Kidney (tissue), 14 donors: ENCODE data around the gene EBF4. TPM values are rescaled to one million over a fixed set of nuclear protein-coding genes. Genes with fewer than 3 reads are reported as not detected.
"Not testable (repeated sequence)": the region's sequence is repeated elsewhere in the genome, so short reads cannot be mapped to it uniquely, and the experiment has no call there.

Experiments
- DNase-seq, 5 donors: peaks; one replicate each; pipeline ENCODE4 v3.0.0-alpha.2; 2013 to 2020
- FAIRE-seq: peaks from 2 replicates; lab custom pipeline; 2012; peaks lifted over from hg19 to GRCh38; lab: Jason Lieb, UNC
- H3K27ac ChIP-seq, 2 donors: one replicate each; pipeline ENCODE4 v1.7.0; 2013; ENCODE audit warnings: low read depth in 2 of 2, low read length in 2 of 2, inconsistent platforms in 1 of 2
- H3K27me3 ChIP-seq: one replicate; pipeline ENCODE4 v1.7.1; 2013; ENCODE audit warnings: low read length, inconsistent platforms; ENCODE audit not compliant: control insufficient read depth, insufficient read depth
- H3K36me3 ChIP-seq, 3 donors: one replicate each; pipeline versions ENCODE4 v1.7.0 to v1.7.1; 2013; ENCODE audit warnings: low read length in 3 of 3, control low read depth in 1 of 3, inconsistent platforms in 1 of 3; ENCODE audit not compliant: insufficient read depth in 3 of 3, control insufficient read depth in 2 of 3
- H3K4me1 ChIP-seq, 3 donors: one replicate each; pipeline versions ENCODE4 v1.7.0 to v1.7.1; 2013; ENCODE audit warnings: low read length in 3 of 3, inconsistent platforms in 1 of 3, low read depth in 1 of 3; ENCODE audit not compliant: control insufficient read depth in 2 of 3, insufficient read depth in 2 of 3
- H3K4me3 ChIP-seq, 3 donors: one replicate each; pipeline versions ENCODE4 v1.7.0 to v1.8.1; 2013; ENCODE audit warnings: low read length in 3 of 3, control low read depth in 1 of 3, inconsistent platforms in 1 of 3
- H3K9ac ChIP-seq, 3 donors: one replicate each; pipeline versions ENCODE4 v1.7.0 to v1.7.1; 2013; ENCODE audit warnings: low read length in 3 of 3, control low read depth in 1 of 3, inconsistent platforms in 1 of 3
- H3K9me3 ChIP-seq, 3 donors: one replicate each; pipeline versions ENCODE4 v1.7.0 to v1.7.1; 2013; ENCODE audit warnings: low read length in 3 of 3, control low read depth in 1 of 3, inconsistent platforms in 1 of 3; ENCODE audit not compliant: control insufficient read depth in 2 of 3, insufficient read depth in 1 of 3
- intact Hi-C: fragments of 100-400 bp; cut with DNase I; formaldehyde crosslinking; loops from one replicate; pipeline ENCODE4 v1.11.1; 2022
- polyA plus RNA-seq: library from polyadenylated mRNA; stranded (reverse); fragments of 350-450 nt; fragmentation: Illumina TruSeq; extraction: RNeasy Lipid Tissue Mini Kit (QIAGEN cat#74804); gene quantifications from one replicate; pipeline ENCODE4 v1.2.3, GENCODE V29; 2014; ENCODE audit warnings: low read depth, low replicate concordance; ENCODE audit not compliant: insufficient read depth
- total RNA-seq: library from RNA; stranded (reverse); fragmentation: NEBNext Ultra II Directional; extraction: Animal tissue kit (Norgen Biotek cat#: 25700); gene quantifications from one replicate; pipeline ENCODE4 v1.2.1, GENCODE V29; 2021
- TF ChIP-seq, protein P1 (sequence below): IDR thresholded peaks from 3 replicates; pipeline ENCODE4 v1.5.1; 2012; ENCODE audit warnings: mild to moderate bottlenecking, moderate library complexity, borderline replicate concordance; ENCODE audit not compliant: insufficient read depth; ENCODE audit errors: extremely low read depth
- donor health status: control.
- donor health status: control.
- donor health status: control.
- donor health status: control.
- donor health status: control.
- donor health status: DM: yes; HTN: yes; CAD: no.
- donor health status: Normal renal cell carcinoma (clear cell type).

EBF4 gene
- total and polyA plus RNA-seq, 2 donors from 2014 or later: 8.8 to 10.2 TPM

DNA sequence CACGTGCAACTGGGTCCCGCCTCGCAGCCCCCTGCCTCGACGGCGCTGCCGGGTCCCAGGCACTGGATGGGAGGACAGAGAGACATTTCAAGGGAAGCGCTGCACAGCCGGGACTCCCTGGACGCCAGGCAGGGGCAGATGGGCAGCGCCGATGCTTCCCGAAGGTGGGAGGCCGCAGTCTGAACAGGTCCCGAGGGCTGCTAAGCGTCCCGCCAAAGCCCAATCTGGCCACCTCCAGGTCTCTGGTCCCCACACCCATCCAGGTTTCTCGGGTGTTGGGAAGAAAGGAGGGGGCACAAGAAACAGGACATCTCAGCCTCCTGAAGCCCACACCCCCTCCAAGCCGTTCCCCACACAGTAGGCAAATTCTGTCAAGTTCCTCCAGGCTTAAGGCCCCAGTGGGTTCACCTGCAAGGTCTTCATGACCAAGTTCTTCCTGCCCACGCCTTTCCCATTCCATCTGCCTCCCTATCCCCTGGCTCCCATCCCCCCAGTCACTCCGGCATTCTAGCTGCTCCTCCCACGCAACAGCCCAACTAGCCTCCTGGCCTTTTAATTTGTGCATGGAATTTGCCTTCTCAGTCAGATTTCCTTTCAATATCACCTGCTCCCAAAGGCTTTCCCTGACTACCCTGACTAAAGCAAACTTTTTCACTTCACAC lies 113.2 kb downstream of the EBF4 start:
- Histone ChIP-seq H3K27ac (no peak overlapping the region), H3K27me3 (peaks cover 5% of the 10 kb centered on the region), H3K4me3 (peak overlapping the region in 1 of 3 donors; percentile 26), H3K9ac (no peak overlapping the region), H3K9me3 (no peaks in the 10 kb centered on the region), H3K4me1 (peaks cover 0 to 3% (median 0%) of the 10 kb centered on the region in 3 donors), H3K36me3 (no peaks in the 10 kb centered on the region)
- no peak for FAIRE-seq
- TF ChIP-seq, protein P1, sequence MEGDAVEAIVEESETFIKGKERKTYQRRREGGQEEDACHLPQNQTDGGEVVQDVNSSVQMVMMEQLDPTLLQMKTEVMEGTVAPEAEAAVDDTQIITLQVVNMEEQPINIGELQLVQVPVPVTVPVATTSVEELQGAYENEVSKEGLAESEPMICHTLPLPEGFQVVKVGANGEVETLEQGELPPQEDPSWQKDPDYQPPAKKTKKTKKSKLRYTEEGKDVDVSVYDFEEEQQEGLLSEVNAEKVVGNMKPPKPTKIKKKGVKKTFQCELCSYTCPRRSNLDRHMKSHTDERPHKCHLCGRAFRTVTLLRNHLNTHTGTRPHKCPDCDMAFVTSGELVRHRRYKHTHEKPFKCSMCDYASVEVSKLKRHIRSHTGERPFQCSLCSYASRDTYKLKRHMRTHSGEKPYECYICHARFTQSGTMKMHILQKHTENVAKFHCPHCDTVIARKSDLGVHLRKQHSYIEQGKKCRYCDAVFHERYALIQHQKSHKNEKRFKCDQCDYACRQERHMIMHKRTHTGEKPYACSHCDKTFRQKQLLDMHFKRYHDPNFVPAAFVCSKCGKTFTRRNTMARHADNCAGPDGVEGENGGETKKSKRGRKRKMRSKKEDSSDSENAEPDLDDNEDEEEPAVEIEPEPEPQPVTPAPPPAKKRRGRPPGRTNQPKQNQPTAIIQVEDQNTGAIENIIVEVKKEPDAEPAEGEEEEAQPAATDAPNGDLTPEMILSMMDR: no peak
- DNase-seq: peak; percentile 50 to 93 (median 87)
- intact Hi-C loops: no loop called here

DNA sequence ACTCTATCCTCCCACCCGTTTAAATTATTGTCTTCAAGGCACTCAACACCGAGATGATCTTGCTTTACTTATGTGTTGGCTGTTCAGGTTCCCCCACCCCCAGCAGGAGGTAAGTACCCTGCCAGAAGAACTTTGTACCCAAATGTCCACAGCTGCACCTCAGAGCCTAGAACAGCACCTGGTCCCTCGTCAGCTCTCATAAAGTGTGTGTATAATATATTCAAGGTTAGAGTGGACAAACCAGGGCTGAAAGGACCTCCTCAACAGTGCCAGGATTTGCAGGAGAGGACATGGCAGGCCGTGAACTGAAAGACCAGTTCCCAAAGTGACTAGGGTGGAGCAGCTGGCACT lies 113.7 kb downstream of the EBF4 start:
- Histone ChIP-seq H3K4me3 (no peak overlapping the region), H3K36me3 (no peaks in the 10 kb centered on the region), H3K4me1 (peaks cover 0 to 3% (median 0%) of the 10 kb centered on the region in 3 donors), H3K9me3 (no peaks in the 10 kb centered on the region), H3K9ac (no peak overlapping the region), H3K27ac (no peak overlapping the region), H3K27me3 (peaks cover 5% of the 10 kb centered on the region)
- FAIRE-seq: no peak
- TF ChIP-seq, protein P1: no peak
- no peak for DNase-seq
- intact Hi-C loops: no loop called here

DNA sequence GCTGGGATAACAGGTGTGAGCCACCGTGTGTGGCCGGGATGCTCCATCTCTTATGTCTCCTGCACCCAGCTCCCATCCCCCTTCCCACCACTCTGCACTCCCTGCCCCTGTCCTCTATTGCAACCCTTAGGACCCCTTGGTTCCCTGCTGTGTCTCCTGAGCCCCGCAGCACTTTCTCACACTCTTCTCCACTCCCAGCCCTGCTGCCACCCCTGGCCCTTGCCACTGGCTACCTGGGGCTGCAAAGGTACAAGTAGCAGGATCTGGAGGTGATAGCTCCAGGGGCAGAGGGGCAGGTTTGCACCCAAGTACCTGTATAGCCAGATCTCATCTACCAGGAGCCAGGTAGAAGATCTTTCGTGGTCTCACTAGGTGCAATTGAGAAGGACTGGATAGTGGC lies 114.4 kb downstream of the EBF4 start:
- DNase-seq (peak in 1 of 5 donors; percentile 34), FAIRE-seq (no peak)
- no peaks in the 10 kb centered on the region for H3K36me3 ChIP-seq
- H3K27ac ChIP-seq: no peak overlapping the region
- intact Hi-C loops: no loop called here
- H3K9me3 ChIP-seq: peaks cover 0 to 3% (median 0%) of the 10 kb centered on the region in 3 donors
- H3K4me3 ChIP-seq: no peak overlapping the region
- H3K27me3 ChIP-seq: peaks cover 5% of the 10 kb centered on the region
- TF ChIP-seq, protein P1: no peak
- peaks cover 0 to 3% (median 0%) of the 10 kb centered on the region in 3 donors for H3K4me1 ChIP-seq
- no peak overlapping the region for H3K9ac ChIP-seq

DNA sequence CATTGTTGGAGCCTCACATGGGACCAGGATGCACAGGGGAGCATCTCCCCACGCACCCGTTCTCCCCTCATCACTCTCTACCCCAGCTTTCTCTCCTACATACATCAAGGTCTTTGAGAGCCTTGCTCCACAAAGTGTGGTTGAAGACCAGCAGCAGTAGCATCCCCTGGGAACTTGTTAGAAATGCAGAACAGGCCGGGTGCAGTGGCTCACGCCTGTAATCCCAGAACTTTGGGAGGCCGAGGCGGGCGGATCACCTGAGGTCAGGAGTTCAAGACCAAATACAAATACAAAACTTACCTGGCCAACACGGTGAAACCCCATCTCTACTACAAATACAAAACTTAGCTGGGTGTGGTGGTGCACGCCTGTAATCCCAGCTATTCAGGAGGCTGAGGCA lies 115.3 kb downstream of the EBF4 start:
- H3K27ac ChIP-seq, H3K4me1 ChIP-seq, H3K27me3 ChIP-seq, intact Hi-C loops, H3K36me3 ChIP-seq, FAIRE-seq, H3K9ac ChIP-seq, H3K4me3 ChIP-seq, H3K9me3 ChIP-seq: not testable (repeated sequence)
- DNase-seq: peak in 1 of 5 donors; percentile 8
